ENCODE results near the gene C17orf78. TPM values are rescaled to one million over a fixed set of nuclear protein-coding genes. Genes with fewer than 3 reads are reported as not detected.
"Not testable (repeated sequence)": the region's sequence is repeated elsewhere in the genome, so short reads cannot be mapped to it uniquely, and the experiment has no call there.

Gene C17orf78
- polyA plus RNA-seq, 1 experiment, result not detected

- H3K27ac ChIP-seq (ENCODE audit: low read depth, low read length), result no peak overlapping the region
- CTCF ChIA-PET, result interaction anchor here (0.9 to 1.8 kb wide), 2 partner anchors 8 to 57 kb away, joined by 3 to 6 read pairs; no protein-coding TSS in a partner anchor
- POLR2A ChIA-PET, result interaction anchor here (0.8 kb wide), 1 partner anchor 11 kb away, joined by 5 read pairs; no protein-coding TSS in a partner anchor
- no peak overlapping the region for H3K4me3 ChIP-seq (ENCODE audit: low read depth, low read length)
- H3K9me3 ChIP-seq (ENCODE audit: control insufficient read depth, insufficient read depth, low read length), result no peaks in the 10 kb centered on the region
- H3K27me3 ChIP-seq (ENCODE audit: control insufficient read depth, insufficient read depth, low read length), result no peaks in the 10 kb centered on the region
- DNase-seq (ENCODE audit: low read depth, low spot score), result no peak
- no peak for TF ChIP-seq CTCF (IDR thresholded peaks at IDR 0.05; ENCODE audit: low read depth, low read length)
Observed at GRCh38 chr17:37430051-37430627, 54.4 kb downstream of the C17orf78 start.

GRCh38 chr17:37432671-37433070 lies 56.9 kb downstream of the C17orf78 start:
- no peak for DNase-seq (ENCODE audit: low read depth, low spot score)
- no peaks in the 10 kb centered on the region for H3K27me3 ChIP-seq (ENCODE audit: control insufficient read depth, insufficient read depth, low read length)
- no peak overlapping the region for H3K4me3 ChIP-seq (ENCODE audit: low read depth, low read length)
- H3K27ac ChIP-seq (ENCODE audit: low read depth, low read length), result no peak overlapping the region
- no peak for TF ChIP-seq CTCF (IDR thresholded peaks at IDR 0.05; ENCODE audit: low read depth, low read length)
- POLR2A ChIA-PET, result no interaction called here
- CTCF ChIA-PET, result no interaction called here
- H3K9me3 ChIP-seq (ENCODE audit: control insufficient read depth, insufficient read depth, low read length), result no peaks in the 10 kb centered on the region

- CTCF ChIA-PET, result interaction anchor here (0.6 to 3.1 kb wide), 10 partner anchors 8 to 65 kb away, joined by 3 to 12 read pairs (median 4); no protein-coding TSS in a partner anchor
- TF ChIP-seq CTCF (IDR thresholded peaks at IDR 0.05; ENCODE audit: low read depth, low read length), result no peak
- DNase-seq (ENCODE audit: low read depth, low spot score), result no peak
- no peaks in the 10 kb centered on the region for H3K9me3 ChIP-seq (ENCODE audit: control insufficient read depth, insufficient read depth, low read length)
- H3K27ac ChIP-seq (ENCODE audit: low read depth, low read length), result no peak overlapping the region
- POLR2A ChIA-PET, result no interaction called here
- H3K4me3 ChIP-seq (ENCODE audit: low read depth, low read length), result no peak overlapping the region
- no peaks in the 10 kb centered on the region for H3K27me3 ChIP-seq (ENCODE audit: control insufficient read depth, insufficient read depth, low read length)
Observed at GRCh38 chr17:37438141-37438540, 62.4 kb downstream of the C17orf78 start.

GRCh38 chr17:37440424-37440823 lies 64.6 kb downstream of the C17orf78 start:
- Histone ChIP-seq H3K9me3 (ENCODE audit: control insufficient read depth, insufficient read depth, low read length) (no peaks in the 10 kb centered on the region), H3K4me3 (ENCODE audit: low read depth, low read length) (no peak overlapping the region), H3K27me3 (ENCODE audit: control insufficient read depth, insufficient read depth, low read length) (no peaks in the 10 kb centered on the region), H3K27ac (ENCODE audit: low read depth, low read length) (no peak overlapping the region)
- POLR2A ChIA-PET, result interaction anchor here (0.5 to 1.0 kb wide), 2 partner anchors 10 to 24 kb away, joined by 3 to 5 read pairs; no protein-coding TSS in a partner anchor
- no peak for TF ChIP-seq CTCF (IDR thresholded peaks at IDR 0.05; ENCODE audit: low read depth, low read length)
- DNase-seq (ENCODE audit: low read depth, low spot score), result no peak
- CTCF ChIA-PET, result no interaction called here

- H3K4me3 ChIP-seq (ENCODE audit: low read depth, low read length); H3K9me3 ChIP-seq (ENCODE audit: control insufficient read depth, insufficient read depth, low read length); CTCF ChIA-PET; H3K27me3 ChIP-seq (ENCODE audit: control insufficient read depth, insufficient read depth, low read length): not testable (repeated sequence)
- H3K27ac ChIP-seq (ENCODE audit: low read depth, low read length), result peak overlapping the region; percentile 21
- POLR2A ChIA-PET, result interaction anchor here (0.7 to 1.2 kb wide), 4 partner anchors 11 to 47 kb away, joined by 4 to 6 read pairs (median 5); no protein-coding TSS in a partner anchor
- peak; percentile 33 for DNase-seq (ENCODE audit: low read depth, low spot score)
Observed at GRCh38 chr17:37441369-37442014, 65.7 kb downstream of the C17orf78 start.

Other genes with a start within 250 kb of the C17orf78 start
- gene ACACA, start 30.9 kb downstream of the C17orf78 start, polyA plus RNA-seq (2011; rRNA removed), result 53.6 and 57.9 TPM in 2 replicates
- gene TADA2A, start 30.9 kb downstream of the C17orf78 start, polyA plus RNA-seq (2011; rRNA removed), result 18.1 and 21.4 TPM in 2 replicates
- gene DUSP14, start 113.9 kb downstream of the C17orf78 start, polyA plus RNA-seq (2011; rRNA removed), result 76.7 and 96.7 TPM in 2 replicates
- gene SYNRG, start 233.4 kb downstream of the C17orf78 start, polyA plus RNA-seq (2011; rRNA removed), result 24.9 and 26.2 TPM in 2 replicates